ACC112 (cell line): ENCODE data around the gene R3HDML.

ENCODE experiments used
- H2AFZ ChIP-seq: fragments of 200-600 bp; sonication (generic); one replicate; pipeline ENCODE4 v1.6.0; 2017; ENCODE audit warnings: antibody characterized with exemption, low read length; ENCODE audit not compliant: unreplicated experiment
- H3K27ac ChIP-seq: fragments of 200-600 bp; sonication (generic); 2 replicates; pipeline ENCODE4 v1.5.1; 2014; ENCODE audit warnings: low read depth, mild to moderate bottlenecking, antibody characterized with exemption, low read length, moderate library complexity
- H3K27me3 ChIP-seq: fragments of 200-600 bp; sonication (generic); 2 replicates; pipeline ENCODE4 v1.6.1; 2014; ENCODE audit warnings: mild to moderate bottlenecking, antibody characterized with exemption, low read length, moderate library complexity, mixed read lengths; ENCODE audit not compliant: insufficient read depth
- H3K36me3 ChIP-seq: fragments of 200-600 bp; sonication (generic); 2 replicates; pipeline ENCODE4 v1.6.1; 2016; ENCODE audit warnings: mild to moderate bottlenecking, antibody characterized with exemption, low read length, moderate library complexity, mixed read lengths; ENCODE audit not compliant: insufficient read depth
- H3K4me1 ChIP-seq: fragments of 200-600 bp; sonication (generic); one replicate; pipeline ENCODE4 v1.6.1; 2016; ENCODE audit warnings: low read length, mixed read lengths; ENCODE audit not compliant: insufficient read depth, unreplicated experiment, control insufficient read depth
- H3K4me3 ChIP-seq: fragments of 200-600 bp; sonication (generic); 2 replicates; pipeline ENCODE4 v1.5.1; 2014; ENCODE audit warnings: mild to moderate bottlenecking, low read depth, low read length
- H3K79me2 ChIP-seq: fragments of 200-600 bp; sonication (generic); one replicate; pipeline ENCODE4 v1.6.0; 2016; ENCODE audit warnings: low read length; ENCODE audit not compliant: control insufficient read depth, unreplicated experiment, insufficient read depth

The R3HDML gene

GRCh38 chr20:44400671-44400969, 63.8 kb downstream of the R3HDML start:
- Histone ChIP-seq H2AFZ (no peak overlapping the region), H3K27ac (no peak overlapping the region), H3K4me1 (peaks cover 3% of the 10 kb centered on the region), H3K79me2 (no peaks in the 10 kb centered on the region), H3K27me3 (peaks cover 5% of the 10 kb centered on the region; the same call in 1 of the 2 replicates), H3K4me3 (no peak overlapping the region), H3K36me3 (no peaks in the 10 kb centered on the region)
